ENCODE results near the gene SLC26A9.
"Not testable (repeated sequence)": the region's sequence is repeated elsewhere in the genome, so short reads cannot be mapped to it uniquely, and the experiment has no call there.

DNA sequence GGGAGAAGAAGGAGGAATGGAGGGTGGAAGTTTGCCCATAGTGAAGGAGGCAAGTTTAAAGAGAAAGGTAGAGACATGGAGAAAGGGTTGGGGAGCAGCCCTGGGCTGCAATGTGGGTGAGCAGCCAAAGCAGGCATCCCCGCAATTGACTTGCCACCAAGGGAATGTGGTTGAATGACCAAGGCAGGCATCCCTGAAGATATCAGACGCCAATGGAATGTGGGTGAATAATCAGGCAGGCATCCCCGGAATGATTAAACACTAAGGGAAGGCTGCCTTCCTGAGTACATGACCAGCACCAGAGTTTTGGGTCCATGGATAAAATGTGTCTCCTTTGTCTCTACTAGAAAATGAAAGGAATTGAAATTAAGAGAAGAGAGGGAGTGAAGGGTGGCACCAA is 53.5 kb downstream of the SLC26A9 start:
- TF ChIP-seq, protein P1, sequence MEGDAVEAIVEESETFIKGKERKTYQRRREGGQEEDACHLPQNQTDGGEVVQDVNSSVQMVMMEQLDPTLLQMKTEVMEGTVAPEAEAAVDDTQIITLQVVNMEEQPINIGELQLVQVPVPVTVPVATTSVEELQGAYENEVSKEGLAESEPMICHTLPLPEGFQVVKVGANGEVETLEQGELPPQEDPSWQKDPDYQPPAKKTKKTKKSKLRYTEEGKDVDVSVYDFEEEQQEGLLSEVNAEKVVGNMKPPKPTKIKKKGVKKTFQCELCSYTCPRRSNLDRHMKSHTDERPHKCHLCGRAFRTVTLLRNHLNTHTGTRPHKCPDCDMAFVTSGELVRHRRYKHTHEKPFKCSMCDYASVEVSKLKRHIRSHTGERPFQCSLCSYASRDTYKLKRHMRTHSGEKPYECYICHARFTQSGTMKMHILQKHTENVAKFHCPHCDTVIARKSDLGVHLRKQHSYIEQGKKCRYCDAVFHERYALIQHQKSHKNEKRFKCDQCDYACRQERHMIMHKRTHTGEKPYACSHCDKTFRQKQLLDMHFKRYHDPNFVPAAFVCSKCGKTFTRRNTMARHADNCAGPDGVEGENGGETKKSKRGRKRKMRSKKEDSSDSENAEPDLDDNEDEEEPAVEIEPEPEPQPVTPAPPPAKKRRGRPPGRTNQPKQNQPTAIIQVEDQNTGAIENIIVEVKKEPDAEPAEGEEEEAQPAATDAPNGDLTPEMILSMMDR (IDR thresholded peaks at IDR 0.05; ENCODE audit: low read depth, low read length, poor library complexity, severe bottlenecking), result not testable (repeated sequence)
- TF ChIP-seq EZH2phosphoT487 (IDR thresholded peaks at IDR 0.05; ENCODE audit: borderline replicate concordance, low read length), result not testable (repeated sequence)
